IMR-90 (cell line): ENCODE results near the gene RTN4RL2. TPM values are rescaled to one million over a fixed set of nuclear protein-coding genes. Genes with fewer than 3 reads are reported as not detected.

Experiments
- ATAC-seq: fragments of 200-7000 bp; cut with Tn5 transposase; 2 replicates; pipeline ENCODE4 v1.9.1; 2020; ENCODE audit warnings: low read depth, mild to moderate bottlenecking, moderate library complexity
- BruUV-seq: library from RNA; stranded (reverse); fragments of 400-500 nt; replicated peaks from 2 replicates; lab custom pipeline; 2021; lab: Mats Ljungman, UMichigan
- CTCF ChIA-PET: fragments of 300-600 bp; formaldehyde crosslinking; extraction: SDS; loops from one replicate; lab custom pipeline; 2021; ENCODE audit warnings: antibody characterized with exemption; lab: Yijun Ruan, JAX
- POLR2A ChIA-PET: fragments of 300-600 bp; sonication (Branson Sonifier 250); formaldehyde crosslinking; loops from one replicate; lab custom pipeline; 2022; ENCODE audit warnings: antibody characterized with exemption; ENCODE audit not compliant: unreplicated experiment; lab: Charles Lee
- DNase-seq: peaks from one replicate; pipeline ENCODE4 v3.0.0; 2013
- H2AFZ ChIP-seq: replicated peaks from 2 replicates; pipeline ENCODE3; 2013; ENCODE audit warnings: low read length, mild to moderate bottlenecking; ENCODE audit not compliant: poor library complexity
- H2AK5ac ChIP-seq: 2 replicates; pipeline ENCODE4 v1.6.1; 2013; ENCODE audit warnings: low read depth, low read length, inconsistent platforms
- H2AK9ac ChIP-seq: replicated peaks from 2 replicates; pipeline ENCODE3; 2013; ENCODE audit warnings: mild to moderate bottlenecking, low read depth, low read length, moderate library complexity; ENCODE audit not compliant: poor library complexity
- H2BK120ac ChIP-seq: 2 replicates; pipeline ENCODE4 v1.6.1; 2013; ENCODE audit warnings: low read depth, low read length, inconsistent platforms
- H2BK15ac ChIP-seq: 3 replicates; pipeline ENCODE4 v1.6.1; 2013; ENCODE audit warnings: low read depth, low read length, inconsistent platforms
- H2BK20ac ChIP-seq: 2 replicates; pipeline ENCODE4 v1.6.1; 2013; ENCODE audit warnings: low read depth, mild to moderate bottlenecking, inconsistent platforms, low read length, moderate library complexity
- H2BK5ac ChIP-seq: 2 replicates; pipeline ENCODE4 v1.6.1; 2013; ENCODE audit warnings: mild to moderate bottlenecking, low read depth, low read length, inconsistent platforms; ENCODE audit not compliant: poor library complexity, severe bottlenecking
- H3K14ac ChIP-seq: replicated peaks from 2 replicates; pipeline ENCODE4 v1.6.1; 2013; ENCODE audit warnings: low read depth, low read length, inconsistent platforms
- H3K18ac ChIP-seq: 2 replicates; pipeline ENCODE4 v1.6.1; 2013; ENCODE audit warnings: low read depth, low read length, control low read depth
- H3K23ac ChIP-seq: 2 replicates; pipeline ENCODE4 v1.6.1; 2013; ENCODE audit warnings: low read depth, low read length, inconsistent platforms
- H3K27ac ChIP-seq: 2 replicates; pipeline ENCODE4 v1.5.1; 2013; ENCODE audit warnings: mild to moderate bottlenecking, control low read depth, low read length; ENCODE audit not compliant: insufficient read depth
- H3K27me3 ChIP-seq: 2 replicates; pipeline ENCODE4 v1.6.1; 2013; ENCODE audit warnings: low read length; ENCODE audit not compliant: control insufficient read depth, insufficient read depth
- H3K36me3 ChIP-seq: 2 replicates; pipeline ENCODE4 v1.6.1; 2013; ENCODE audit warnings: low read length, mixed read lengths; ENCODE audit not compliant: control insufficient read depth, insufficient read depth
- H3K4ac ChIP-seq: 2 replicates; pipeline ENCODE4 v1.6.1; 2013; ENCODE audit warnings: low read depth, low read length, inconsistent platforms
- H3K4me1 ChIP-seq: 2 replicates; pipeline ENCODE4 v1.6.1; 2013; ENCODE audit warnings: low read length, mixed read lengths; ENCODE audit not compliant: control insufficient read depth, insufficient read depth
- H3K4me2 ChIP-seq: 2 replicates; pipeline ENCODE4 v1.6.1; 2013; ENCODE audit warnings: low read depth, mild to moderate bottlenecking, control low read depth, low read length, moderate library complexity
- H3K4me3 ChIP-seq: 2 replicates; pipeline ENCODE4 v1.5.1; 2013; ENCODE audit warnings: low read depth, mild to moderate bottlenecking, control low read depth, low read length, moderate library complexity; ENCODE audit not compliant: insufficient read depth
- H3K56ac ChIP-seq: 2 replicates; pipeline ENCODE4 v1.6.1; 2013; ENCODE audit warnings: low read length, inconsistent platforms; ENCODE audit not compliant: insufficient read depth; ENCODE audit errors: extremely low read depth
- H3K79me1 ChIP-seq, 2 experiments: 2 replicates each; pipeline ENCODE4 v1.6.1; 2013; ENCODE audit warnings: low read length in 2 of 2, inconsistent platforms in 1 of 2, low read depth in 1 of 2
- H3K9ac ChIP-seq: 2 replicates; pipeline ENCODE4 v1.6.1; 2013; ENCODE audit warnings: low read depth, low read length, control low read depth
- H3K9me1 ChIP-seq: 2 replicates; pipeline ENCODE4 v1.6.1; 2013; ENCODE audit warnings: low read length, inconsistent platforms; ENCODE audit not compliant: insufficient read depth
- H3K9me3 ChIP-seq: 2 replicates; pipeline ENCODE4 v1.6.1; 2013; ENCODE audit warnings: low read length; ENCODE audit not compliant: control insufficient read depth, insufficient read depth
- H4K20me1 ChIP-seq: 2 replicates; pipeline ENCODE4 v1.6.1; 2013; ENCODE audit warnings: low read length, inconsistent platforms; ENCODE audit not compliant: insufficient read depth
- H4K5ac ChIP-seq: 2 replicates; pipeline ENCODE4 v1.6.1; 2013; ENCODE audit warnings: mild to moderate bottlenecking, low read depth, low read length, control low read depth
- H4K8ac ChIP-seq, 2 experiments: 2 replicates each; pipeline ENCODE4 v1.6.1; 2013; ENCODE audit warnings: low read depth in 2 of 2, low read length in 2 of 2, control low read depth in 1 of 2, inconsistent platforms in 1 of 2
- H4K91ac ChIP-seq: 2 replicates; pipeline ENCODE4 v1.6.1; 2013; ENCODE audit warnings: low read depth, low read length, inconsistent platforms; ENCODE audit not compliant: insufficient read depth
- BHLHE40 ChIP-seq: fragments of 150-350 bp; IDR thresholded peaks from 2 replicates; pipeline ENCODE4 v1.6.1; 2016; ENCODE audit warnings: mild to moderate bottlenecking, low read depth, low read length
- CEBPB ChIP-seq: IDR thresholded peaks from 2 replicates; pipeline ENCODE4 v1.6.1; 2012; ENCODE audit warnings: low read depth, low read length, improper control_type of control experiment
- CHD1 ChIP-seq: IDR thresholded peaks from 2 replicates; pipeline ENCODE4 v1.6.1; 2012; ENCODE audit warnings: low read depth, low read length, improper control_type of control experiment
- CTCF ChIP-seq: conservative IDR thresholded peaks from 2 replicates; pipeline ENCODE4 v1.5.1; 2012; ENCODE audit warnings: mild to moderate bottlenecking, low read depth, low read length, improper control_type of control experiment
- FOS ChIP-seq: fragments of 150-350 bp; IDR thresholded peaks from 2 replicates; pipeline ENCODE4 v1.6.1; 2016; ENCODE audit warnings: low read depth, low read length
- RCOR1 ChIP-seq: IDR thresholded peaks from 2 replicates; pipeline ENCODE4 v1.6.1; 2012; ENCODE audit warnings: mild to moderate bottlenecking, low read length, improper control_type of control experiment; ENCODE audit not compliant: insufficient replicate concordance
- RFX5 ChIP-seq: IDR thresholded peaks from 2 replicates; pipeline ENCODE4 v1.8.0; 2012; ENCODE audit warnings: low read depth, mild to moderate bottlenecking, low read length, moderate library complexity
- SMC3 ChIP-seq: fragments of 150-350 bp; IDR thresholded peaks from 2 replicates; pipeline ENCODE4 v1.6.1; 2016; ENCODE audit warnings: low read depth, mild to moderate bottlenecking, antibody characterized with exemption, low read length, moderate library complexity
- WGBS, 2 experiments: methylation state at CpG; one replicate each; pipeline versions ENCODE4 v1.1.5 to v1.1.7; 2013; ENCODE audit warnings: missing lambda C conversion rate in 2 of 2; ENCODE audit not compliant: insufficient read length in 1 of 2; ENCODE audit errors: extremely low coverage in 2 of 2; 5-methylcytosine and 5-hydroxymethylcytosine counted together
- dilution Hi-C: fragments of 300-500 bp; cut with HindIII; formaldehyde crosslinking; loops from one replicate; pipeline ENCODE4 v1.14.3; 2018; ENCODE audit warnings: low sequenced_read_pairs; ENCODE audit not compliant: unreplicated experiment
- in situ Hi-C: fragments of 300-500 bp; cut with MboI; formaldehyde crosslinking; loops from 3 replicates; pipeline ENCODE4 v1.14.3; 2019; ENCODE audit warnings: low sequenced_read_pairs, inconsistent platforms, mixed read lengths
- intact Hi-C: fragments of 100-400 bp; cut with micrococcal nuclease; formaldehyde crosslinking; loops from 2 replicates; pipeline ENCODE4 v1.10.0; 2022
- polyA plus RNA-seq, 3 experiments: library from polyadenylated mRNA; depleted of rRNA; stranded (reverse); fragments of >200 nt; gene quantifications; 2 replicates each; pipeline ENCODE4 v1.2.3, GENCODE V29; 2012; ENCODE audit warnings: low replicate concordance in 1 of 3
- total RNA-seq: library from RNA; depleted of rRNA; stranded (reverse); fragments of >200 nt; gene quantifications from 2 replicates; pipeline ENCODE4 v1.2.3, GENCODE V29; 2012

Gene RTN4RL2
- total and polyA plus RNA-seq, 2 of the 4 experiments (the other 2 are of a cell fraction) = 1.5 TPM; not detected in 1

- Histone ChIP-seq H3K18ac (no peak overlapping the region), H3K27me3 (no peaks in the 10 kb centered on the region), H3K56ac (no peak overlapping the region), H2AK5ac (no peak overlapping the region), H2BK5ac (no peak overlapping the region), H3K23ac (no peak overlapping the region), H4K91ac (no peak overlapping the region), H3K4ac (no peak overlapping the region), H2BK120ac (no peak overlapping the region), H2BK20ac (no peak overlapping the region), H4K20me1 (no peaks in the 10 kb centered on the region), H2BK15ac (no peak overlapping the region), H3K14ac (no peak overlapping the region), H3K36me3 (no peaks in the 10 kb centered on the region), H3K79me1 (peaks cover 6 to 18% of the 10 kb centered on the region in 2 experiments; a peak in 3 of 4 replicates), H3K9me1 (peaks cover 13% of the 10 kb centered on the region), H2AFZ (no peak overlapping the region), H3K4me2 (no peak overlapping the region), H3K9me3 (no peaks in the 10 kb centered on the region), H3K9ac (no peak overlapping the region), H4K5ac (no peak overlapping the region), H2AK9ac (no peak overlapping the region), H3K27ac (no peak overlapping the region), H3K4me1 (peaks cover 43% of the 10 kb centered on the region), H3K4me3 (no peak overlapping the region), H4K8ac (no peak overlapping the region)
- WGBS, 2 experiments = no CpG with 5 or more reads among the region's 4 CpGs
- dilution Hi-C loops = no loop called here
- in situ Hi-C loops = no loop called here
- TF ChIP-seq SMC3 (no peak), RCOR1 (no peak), BHLHE40 (no peak), FOS (no peak), RFX5 (no peak), CTCF (no peak), CEBPB (no peak), CHD1 (no peak)
- POLR2A ChIA-PET = no interaction called here
- intact Hi-C loops = no loop called here
- no TSS peak for BruUV-seq
- DNase-seq (no peak), ATAC-seq (no peak)
- CTCF ChIA-PET = interaction anchor here (0.9 kb wide), 1 partner anchor 12 kb away, joined by 3 read pairs; no protein-coding TSS in a partner anchor
Measured at GRCh38 chr11:57429946-57430345, 30.4 kb upstream of the RTN4RL2 start.
